ENCODE measurements around the gene MRPL43.

Gene MRPL43

GRCh38 chr10:101006593-101007098, 19.3 kb upstream of the MRPL43 start:
- Histone ChIP-seq H3K9me3 (ENCODE audit: insufficient read depth, low read length) (no peaks in the 10 kb centered on the region), H3K4me3 (ENCODE audit: insufficient read depth, low read length, poor library complexity, severe bottlenecking) (no peak overlapping the region), H3K9me2 (replicated peaks; ENCODE audit: insufficient read depth, low read length) (no peaks in the 10 kb centered on the region), H2AFZ (ENCODE audit: low read depth, low read length, severe bottlenecking) (no peak overlapping the region), H3K79me2 (ENCODE audit: insufficient read depth, low read length) (no peaks in the 10 kb centered on the region), H3K9ac (ENCODE audit: low read length) (no peak overlapping the region), H3K27ac (ENCODE audit: low read depth, low read length) (no peak overlapping the region), H3K36me3 (ENCODE audit: low read length) (no peaks in the 10 kb centered on the region), H4K20me1 (ENCODE audit: low read depth, low read length) (no peaks in the 10 kb centered on the region), H3F3A (ENCODE audit: insufficient read depth) (no peaks in the 10 kb centered on the region), H3K4me2 (ENCODE audit: low read depth, low read length, poor library complexity, severe bottlenecking) (no peak overlapping the region), H3K27me3 (ENCODE audit: low read length) (no peaks in the 10 kb centered on the region)
- TF ChIP-seq CTCF (IDR thresholded peaks at IDR 0.05; ENCODE audit: insufficient read depth, low read length, poor library complexity, severe bottlenecking): no peak
- no peak for TF ChIP-seq EZH2phosphoT487 (conservative IDR thresholded peaks at IDR 0.05; ENCODE audit: low read length)

- TF ChIP-seq CTCF (IDR thresholded peaks at IDR 0.05; ENCODE audit: insufficient read depth, low read length, poor library complexity, severe bottlenecking): no peak
- Histone ChIP-seq H3K9ac (ENCODE audit: low read length) (no peak overlapping the region), H3K36me3 (ENCODE audit: low read length) (no peaks in the 10 kb centered on the region), H3K9me2 (replicated peaks; ENCODE audit: insufficient read depth, low read length) (no peaks in the 10 kb centered on the region), H3K4me3 (ENCODE audit: insufficient read depth, low read length, poor library complexity, severe bottlenecking) (no peak overlapping the region), H4K20me1 (ENCODE audit: low read depth, low read length) (no peaks in the 10 kb centered on the region), H3K79me2 (ENCODE audit: insufficient read depth, low read length) (no peaks in the 10 kb centered on the region), H3K9me3 (ENCODE audit: insufficient read depth, low read length) (no peaks in the 10 kb centered on the region), H3F3A (ENCODE audit: insufficient read depth) (no peaks in the 10 kb centered on the region), H3K27ac (ENCODE audit: low read depth, low read length) (no peak overlapping the region), H3K4me2 (ENCODE audit: low read depth, low read length, poor library complexity, severe bottlenecking) (no peak overlapping the region), H3K27me3 (ENCODE audit: low read length) (no peaks in the 10 kb centered on the region), H2AFZ (ENCODE audit: low read depth, low read length, severe bottlenecking) (no peak overlapping the region)
These were observed 18.7 kb upstream of the MRPL43 start for GRCh38 chr10:101005869-101006567.

DNA sequence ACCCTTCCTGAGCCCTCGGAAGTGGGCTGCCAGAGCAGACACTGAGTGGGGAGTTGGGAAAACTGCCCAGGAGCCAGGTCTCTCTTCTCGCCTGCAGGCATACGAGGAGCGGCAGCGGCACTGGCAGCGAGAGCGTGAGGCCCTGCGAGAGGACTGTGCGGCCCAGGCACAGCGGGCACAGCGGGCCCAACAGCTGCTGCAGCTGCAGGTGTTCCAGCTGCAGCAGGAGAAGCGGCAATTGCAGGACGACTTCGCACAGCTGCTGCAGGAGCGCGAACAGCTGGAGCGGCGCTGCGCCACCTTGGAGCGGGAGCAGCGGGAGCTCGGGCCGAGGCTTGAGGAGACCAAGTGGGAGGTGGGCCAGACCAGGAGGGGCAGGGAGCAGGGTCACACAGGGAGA, 18.1 kb upstream of the MRPL43 start:
- Histone ChIP-seq H3F3A (ENCODE audit: insufficient read depth) (no peaks in the 10 kb centered on the region), H3K4me2 (ENCODE audit: low read depth, low read length, poor library complexity, severe bottlenecking) (no peak overlapping the region), H3K79me2 (ENCODE audit: insufficient read depth, low read length) (no peaks in the 10 kb centered on the region), H2AFZ (ENCODE audit: low read depth, low read length, severe bottlenecking) (no peak overlapping the region), H4K20me1 (ENCODE audit: low read depth, low read length) (no peaks in the 10 kb centered on the region), H3K4me3 (ENCODE audit: insufficient read depth, low read length, poor library complexity, severe bottlenecking) (no peak overlapping the region), H3K36me3 (ENCODE audit: low read length) (no peaks in the 10 kb centered on the region), H3K9ac (ENCODE audit: low read length) (no peak overlapping the region), H3K27ac (ENCODE audit: low read depth, low read length) (no peak overlapping the region), H3K9me3 (ENCODE audit: insufficient read depth, low read length) (no peaks in the 10 kb centered on the region), H3K27me3 (ENCODE audit: low read length) (no peaks in the 10 kb centered on the region), H3K9me2 (replicated peaks; ENCODE audit: insufficient read depth, low read length) (no peaks in the 10 kb centered on the region)
- TF ChIP-seq EZH2phosphoT487 (conservative IDR thresholded peaks at IDR 0.05; ENCODE audit: low read length) (no peak), CTCF (IDR thresholded peaks at IDR 0.05; ENCODE audit: insufficient read depth, low read length, poor library complexity, severe bottlenecking) (no peak)
